ENCODE measurements around the gene XXYLT1.

- TF ChIP-seq LEF1 (IDR thresholded peaks at IDR 0.05; ENCODE audit: borderline replicate concordance) (no peak), SP1 (IDR thresholded peaks at IDR 0.05) (no peak), ARNT (IDR thresholded peaks at IDR 0.05) (no peak), ELF4 (IDR thresholded peaks at IDR 0.05) (no peak), BHLHE40 (IDR thresholded peaks at IDR 0.05; ENCODE audit: borderline replicate concordance) (no peak), FOXM1 (IDR thresholded peaks at IDR 0.05; ENCODE audit: borderline replicate concordance) (no peak), FOXA1 (IDR thresholded peaks at IDR 0.05) (no peak), CTBP1 (IDR thresholded peaks at IDR 0.05; ENCODE audit: borderline replicate concordance) (no peak), L3MBTL2 (conservative IDR thresholded peaks at IDR 0.05) (no peak), FOXK2 (IDR thresholded peaks at IDR 0.05) (no peak), SUZ12 (IDR thresholded peaks at IDR 0.05) (no peak)
These were observed 166.6 kb downstream of the XXYLT1 start for GRCh38 chr3:195104340-195104739.

All from HEK293T (cell line).